HFFc6 (cell line): Measurements from ENCODE around the gene RGS7. TPM values are rescaled to one million over a fixed set of nuclear protein-coding genes. Genes with fewer than 3 reads are reported as not detected.
A peak's percentile ranks its signal among the peaks of the same experiment; 100 is the strongest.

Experiments used
- DNase-seq: peaks from one replicate; pipeline ENCODE4 v3.0.0-alpha.2; 2018
- H3K27ac Mint-ChIP-seq: 2 replicates; pipeline ENCODE4 v1.8.0; 2020; ENCODE audit warnings: mild to moderate bottlenecking, mixed read lengths
- H3K27me3 Mint-ChIP-seq: 2 replicates; pipeline ENCODE4 v1.8.0; 2021; ENCODE audit warnings: mild to moderate bottlenecking, moderate library complexity, mixed read lengths; ENCODE audit not compliant: insufficient read depth
- H3K36me3 Mint-ChIP-seq: 2 replicates; pipeline ENCODE4 v1.8.0; 2021; ENCODE audit warnings: low read depth, mixed read lengths
- H3K4me1 Mint-ChIP-seq: 2 replicates; pipeline ENCODE4 v1.8.0; 2020; ENCODE audit warnings: low read depth, mixed read lengths
- H3K4me3 Mint-ChIP-seq: 2 replicates; pipeline ENCODE4 v1.8.0; 2020; ENCODE audit warnings: mild to moderate bottlenecking, moderate library complexity, mixed read lengths
- H3K9me3 Mint-ChIP-seq: 2 replicates; pipeline ENCODE4 v1.8.0; 2020; ENCODE audit warnings: mild to moderate bottlenecking, mixed read lengths
- total RNA-seq, 6 experiments: library from RNA; stranded (reverse); fragmentation: NEBNext Ultra II Directional; extraction: Animal tissue kit (Norgen Biotek cat#: 25700); gene quantifications; 2 replicates in 1 of 6; 3 replicates in 5 of 6; pipeline ENCODE4 v1.2.3, GENCODE V29; 2021
- TF ChIP-seq, protein P1 (sequence below): fragments of 200-600 bp; sonication (generic); IDR thresholded peaks from 2 replicates; pipeline ENCODE4 v1.5.0; 2021; ENCODE audit warnings: antibody characterized with exemption, mild to moderate bottlenecking

RGS7 gene
- total RNA-seq, 6 experiments from 2014 or later = 1.5 to 2.4 (median 2.1) TPM

DNA sequence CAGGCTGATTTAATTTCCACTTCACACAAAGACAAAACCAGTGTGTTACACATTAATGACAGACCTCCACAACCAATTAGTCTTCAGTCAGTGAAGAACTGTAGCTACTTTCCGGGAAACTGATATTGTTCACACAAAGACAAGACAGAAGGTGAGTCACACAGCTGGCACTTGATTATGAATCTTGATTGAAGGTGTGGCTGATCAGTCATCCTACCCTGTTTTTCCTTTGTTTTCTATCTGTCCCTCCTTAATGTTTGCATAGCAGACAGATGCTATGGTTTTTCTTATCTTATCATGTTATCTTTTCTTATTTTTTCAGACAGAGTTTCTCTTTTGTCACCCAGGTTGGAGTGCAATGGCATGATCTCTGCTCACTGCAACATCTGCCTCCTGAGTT, 560.0 kb downstream of the RGS7 start:
- TF ChIP-seq, protein P1, sequence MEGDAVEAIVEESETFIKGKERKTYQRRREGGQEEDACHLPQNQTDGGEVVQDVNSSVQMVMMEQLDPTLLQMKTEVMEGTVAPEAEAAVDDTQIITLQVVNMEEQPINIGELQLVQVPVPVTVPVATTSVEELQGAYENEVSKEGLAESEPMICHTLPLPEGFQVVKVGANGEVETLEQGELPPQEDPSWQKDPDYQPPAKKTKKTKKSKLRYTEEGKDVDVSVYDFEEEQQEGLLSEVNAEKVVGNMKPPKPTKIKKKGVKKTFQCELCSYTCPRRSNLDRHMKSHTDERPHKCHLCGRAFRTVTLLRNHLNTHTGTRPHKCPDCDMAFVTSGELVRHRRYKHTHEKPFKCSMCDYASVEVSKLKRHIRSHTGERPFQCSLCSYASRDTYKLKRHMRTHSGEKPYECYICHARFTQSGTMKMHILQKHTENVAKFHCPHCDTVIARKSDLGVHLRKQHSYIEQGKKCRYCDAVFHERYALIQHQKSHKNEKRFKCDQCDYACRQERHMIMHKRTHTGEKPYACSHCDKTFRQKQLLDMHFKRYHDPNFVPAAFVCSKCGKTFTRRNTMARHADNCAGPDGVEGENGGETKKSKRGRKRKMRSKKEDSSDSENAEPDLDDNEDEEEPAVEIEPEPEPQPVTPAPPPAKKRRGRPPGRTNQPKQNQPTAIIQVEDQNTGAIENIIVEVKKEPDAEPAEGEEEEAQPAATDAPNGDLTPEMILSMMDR = no peak
- Mint-ChIP-seq H3K27me3 (peaks cover 1% of the 10 kb centered on the region; the same call in 1 of the 2 replicates), H3K4me3 (no peak overlapping the region), H3K9me3 (no peaks in the 10 kb centered on the region), H3K4me1 (peaks cover 61% of the 10 kb centered on the region), H3K27ac (peak overlapping the region; percentile 22), H3K36me3 (peaks cover 21% of the 10 kb centered on the region)
- peak; percentile 44 for DNase-seq

DNA sequence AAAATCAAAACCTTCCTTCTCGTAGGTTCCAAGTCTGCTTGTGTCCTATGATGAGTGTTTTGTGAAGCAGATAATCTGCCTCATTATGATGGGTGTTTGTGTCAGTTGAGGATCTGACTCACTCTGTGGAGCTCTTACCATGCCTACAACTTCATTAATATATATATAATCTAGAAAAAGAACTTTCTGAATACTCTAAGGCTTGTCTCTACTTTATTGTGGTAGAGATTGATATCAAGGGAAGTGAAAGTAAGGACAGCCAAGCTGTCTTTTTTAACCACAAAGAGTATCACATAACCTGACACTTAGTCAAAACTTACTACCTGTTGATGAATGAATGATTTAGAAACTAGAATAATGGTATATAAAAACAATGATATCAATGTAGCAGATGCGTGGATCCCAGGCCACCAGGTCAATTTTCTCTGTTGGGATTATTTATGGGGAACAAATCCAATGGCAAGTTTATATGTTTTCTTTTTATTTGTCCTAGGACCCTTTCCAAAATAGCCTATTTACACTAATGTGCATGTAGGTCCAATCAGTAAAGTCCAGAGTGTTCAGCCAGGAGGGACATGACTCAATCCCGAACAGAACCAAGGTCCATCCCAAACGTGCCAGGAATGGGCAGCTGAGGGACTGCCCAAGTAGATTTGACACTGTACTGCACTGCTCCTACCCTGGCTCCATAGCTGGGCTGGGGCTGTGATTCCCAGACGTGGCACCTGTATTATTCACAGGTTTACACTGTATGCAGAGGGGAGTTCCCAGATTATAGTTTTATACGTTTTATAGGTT, 562.8 kb downstream of the RGS7 start:
- no peak for DNase-seq
- TF ChIP-seq, protein P1 = no peak
- Mint-ChIP-seq H3K4me1 (peaks cover 48% of the 10 kb centered on the region), H3K4me3 (no peak overlapping the region), H3K27ac (no peak overlapping the region), H3K9me3 (peaks cover 4% of the 10 kb centered on the region; the same call in 1 of the 2 replicates), H3K36me3 (peaks cover 4% of the 10 kb centered on the region), H3K27me3 (peaks cover 1% of the 10 kb centered on the region; the same call in 1 of the 2 replicates)

DNA sequence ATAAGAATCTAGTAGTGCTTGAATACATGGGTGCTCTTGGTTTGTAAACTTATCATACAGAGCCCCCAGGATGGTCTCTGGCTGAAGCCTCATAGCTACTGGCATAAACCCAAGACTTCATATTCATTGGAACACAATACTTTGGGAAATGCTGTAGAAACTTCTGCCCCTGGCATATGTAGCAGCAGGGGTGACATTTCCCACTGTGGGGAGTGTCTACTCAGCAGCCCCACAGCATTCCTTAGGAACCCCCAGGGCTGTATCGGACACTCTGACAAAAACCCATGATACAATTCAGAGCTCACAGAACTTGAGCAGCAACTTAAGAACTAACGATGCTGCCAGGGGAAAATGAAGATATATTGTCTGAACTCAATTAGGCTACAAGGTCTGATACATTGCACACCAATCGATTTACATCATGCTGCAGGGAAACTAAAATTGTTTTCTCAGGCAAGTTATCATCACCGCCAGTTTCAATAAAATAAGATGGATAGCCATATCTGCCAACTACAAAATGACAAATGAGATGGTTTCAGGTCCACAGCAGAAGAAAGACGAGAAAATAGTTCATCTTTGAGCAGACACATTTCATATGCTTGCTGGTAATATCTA, 564.0 kb downstream of the RGS7 start:
- Mint-ChIP-seq H3K36me3 (peaks cover 8% of the 10 kb centered on the region; the same call in 1 of the 2 replicates), H3K27ac (no peak overlapping the region), H3K27me3 (peaks cover 1% of the 10 kb centered on the region; the same call in 1 of the 2 replicates), H3K4me1 (peaks cover 37% of the 10 kb centered on the region), H3K9me3 (peaks cover 4% of the 10 kb centered on the region; the same call in 1 of the 2 replicates), H3K4me3 (no peak overlapping the region)
- no peak for DNase-seq
- TF ChIP-seq, protein P1 = no peak

DNA sequence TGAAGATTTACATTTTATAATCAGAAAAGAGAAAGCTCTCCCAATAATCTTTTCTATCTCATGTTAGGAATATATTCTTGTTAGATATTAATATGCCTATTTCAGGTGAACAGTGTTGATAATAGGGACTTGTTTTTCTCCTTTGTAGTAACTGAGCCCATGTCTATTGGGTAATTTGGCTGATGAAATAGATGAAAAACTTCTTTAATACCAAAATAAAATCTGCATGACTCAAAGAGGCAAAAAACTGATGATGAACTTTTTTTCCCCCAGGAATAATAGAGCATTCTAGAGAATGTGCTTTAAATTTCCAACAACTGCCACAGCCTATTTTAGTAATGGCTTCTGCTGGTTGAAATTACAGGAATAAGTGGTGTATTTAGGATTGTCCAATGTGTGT, 566.1 kb downstream of the RGS7 start:
- Mint-ChIP-seq H3K4me3 (no peak overlapping the region), H3K36me3 (peaks cover 8% of the 10 kb centered on the region; the same call in 1 of the 2 replicates), H3K27me3 (no peaks in the 10 kb centered on the region), H3K27ac (no peak overlapping the region), H3K9me3 (peaks cover 4% of the 10 kb centered on the region; the same call in 1 of the 2 replicates), H3K4me1 (peaks cover 31% of the 10 kb centered on the region)
- no peak for DNase-seq
- TF ChIP-seq, protein P1 = no peak

DNA sequence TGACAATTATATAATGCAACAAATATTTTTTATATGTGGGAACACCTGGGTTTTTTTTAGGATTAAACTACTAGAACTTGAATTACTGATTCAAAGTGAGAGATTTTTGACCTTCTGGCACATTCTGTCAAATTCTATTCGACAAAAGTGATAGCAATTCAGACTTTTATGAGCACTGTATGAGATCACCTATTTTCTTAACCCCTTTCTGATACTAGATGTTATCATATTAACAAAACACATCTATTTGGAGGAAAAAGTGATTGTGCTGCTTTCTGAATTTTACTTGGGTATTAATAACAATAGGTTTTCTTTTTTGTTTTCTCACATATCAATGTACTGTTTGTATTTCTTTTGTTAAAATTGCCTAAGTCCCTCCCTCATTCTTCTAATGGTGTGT, 570.1 kb downstream of the RGS7 start:
- H3K4me3 Mint-ChIP-seq = no peak overlapping the region
- no peak overlapping the region for H3K27ac Mint-ChIP-seq
- peaks cover 8% of the 10 kb centered on the region; the same call in 1 of the 2 replicates for H3K36me3 Mint-ChIP-seq

More for the DNA sequence above, 570.1 kb downstream of the RGS7 start:
- peaks cover 32% of the 10 kb centered on the region for H3K4me1 Mint-ChIP-seq
- H3K9me3 Mint-ChIP-seq = peaks cover 4% of the 10 kb centered on the region; the same call in 1 of the 2 replicates
- H3K27me3 Mint-ChIP-seq = no peaks in the 10 kb centered on the region
- no peak for DNase-seq
- TF ChIP-seq, protein P1 = no peak
